Measurements from ENCODE around the gene UTP14A. TPM values are rescaled to one million over a fixed set of nuclear protein-coding genes. Genes with fewer than 3 reads are reported as not detected.

Gene UTP14A
- total and polyA plus RNA-seq, 12 donors: 6.7 to 12.6 (median 9.6) TPM

GRCh38 chrX:129932016-129932820, 26.3 kb downstream of the UTP14A start:
- no peak for TF ChIP-seq CTCF (IDR thresholded peaks at IDR 0.05)
- H3K36me3 ChIP-seq: peaks cover 0 to 15% (median 3%) of the 10 kb centered on the region in 9 donors
- whole genome bisulfite sequencing, 2 donors: 1% methylated on average over 29 to 73 of the region's 97 CpGs
- H3K4me3 ChIP-seq: peak overlapping the region; percentile 25 to 68 (median 62)
- intact Hi-C loops (cut with DNase I): loop anchor here in 3 of 10 donors (1.0 to 5.0 kb wide), 3 partner anchors 48 to 130 kb away; partner anchors contain the start of gene BCORL1 (in 1 of the 3)
- peak; percentile 92 for DNase-seq
- H3K27me3 ChIP-seq: peaks cover 0 to 7% (median 0%) of the 10 kb centered on the region in 7 donors
- H3K4me1 ChIP-seq: no peaks in the 10 kb centered on the region
- H3K27ac ChIP-seq: peak overlapping the region; percentile 83 to 95 (median 91)
- H3K9me3 ChIP-seq: no peaks in the 10 kb centered on the region
- peak; percentile 83 to 94 (median 91) for ATAC-seq

- H3K36me3 ChIP-seq: peaks cover 0 to 8% (median 0%) of the 10 kb centered on the region in 9 donors
- H3K4me3 ChIP-seq: peak overlapping the region in 9 of 10 donors; percentile 32 to 63 (median 51)
- H3K9me3 ChIP-seq: no peaks in the 10 kb centered on the region
- H3K27ac ChIP-seq: peak overlapping the region; percentile 46 to 85 (median 70)
- DNase-seq: peak; percentile 11 to 32
- 6 to 7% methylated on average over 25 to 47 of the region's 47 CpGs for WGBS, 2 donors
- intact Hi-C loops (cut with DNase I): loop anchor here in 3 of 10 donors (1.0 to 5.0 kb wide), 3 partner anchors 47 to 129 kb away; partner anchors contain the start of gene BCORL1 (in 1 of the 3)
- TF ChIP-seq CTCF (IDR thresholded peaks at IDR 0.05): no peak
- ATAC-seq: no peak
- no peaks in the 10 kb centered on the region for H3K4me1 ChIP-seq
- peaks cover 0 to 7% (median 0%) of the 10 kb centered on the region in 7 donors for H3K27me3 ChIP-seq
Measured at GRCh38 chrX:129932821-129933321, 26.9 kb downstream of the UTP14A start.

- no peak for ATAC-seq
- WGBS, 2 donors: 51 to 71% methylated on average over 7 of the region's 7 CpGs
- no peak for TF ChIP-seq CTCF (IDR thresholded peaks at IDR 0.05)
- Histone ChIP-seq H3K4me3 (no peak overlapping the region), H3K9me3 (no peaks in the 10 kb centered on the region), H3K27ac (no peak overlapping the region), H3K4me1 (no peaks in the 10 kb centered on the region), H3K36me3 (peaks cover 0 to 7% (median 0%) of the 10 kb centered on the region in 9 donors), H3K27me3 (peaks cover 0 to 12% (median 0%) of the 10 kb centered on the region in 7 donors)
- no peak for DNase-seq
- intact Hi-C loops (cut with DNase I): loop anchor here in 2 of 10 donors (2.0 to 5.0 kb wide), 2 partner anchors 49 to 129 kb away; partner anchors contain the start of gene BCORL1 (in 1 of the 2)
Measured at GRCh38 chrX:129933700-129934099, 27.7 kb downstream of the UTP14A start.

GRCh38 chrX:129934461-129934860, 28.5 kb downstream of the UTP14A start:
- WGBS, 2 donors: 39 to 40% methylated on average over 10 of the region's 10 CpGs
- DNase-seq: no peak

More at GRCh38 chrX:129934461-129934860, 28.5 kb downstream of the UTP14A start:
- no peak for TF ChIP-seq CTCF (IDR thresholded peaks at IDR 0.05)
- H3K4me3 ChIP-seq: no peak overlapping the region
- no peak overlapping the region for H3K27ac ChIP-seq
- intact Hi-C loops (cut with DNase I): loop anchor here in 1 of 10 donors (5.0 kb wide), 1 partner anchor 128 kb away; no protein-coding TSS in a partner anchor
- peaks cover 0 to 15% (median 0%) of the 10 kb centered on the region in 7 donors for H3K27me3 ChIP-seq
- no peak for ATAC-seq
- no peaks in the 10 kb centered on the region for H3K4me1 ChIP-seq
- H3K9me3 ChIP-seq: no peaks in the 10 kb centered on the region
- peaks cover 0 to 3% (median 0%) of the 10 kb centered on the region in 9 donors for H3K36me3 ChIP-seq

All from heart right ventricle (tissue), 16 donors.